Effector CD4-positive, alpha-beta T cell (primary cell): ENCODE data around the gene FBXL13.
"Not testable (repeated sequence)": the region's sequence is repeated elsewhere in the genome, so short reads cannot be mapped to it uniquely, and the experiment has no call there.

Experiments
- DNase-seq: peaks from one replicate; pipeline ENCODE4 v3.0.0-alpha.2; 2020

The FBXL13 gene

DNA sequence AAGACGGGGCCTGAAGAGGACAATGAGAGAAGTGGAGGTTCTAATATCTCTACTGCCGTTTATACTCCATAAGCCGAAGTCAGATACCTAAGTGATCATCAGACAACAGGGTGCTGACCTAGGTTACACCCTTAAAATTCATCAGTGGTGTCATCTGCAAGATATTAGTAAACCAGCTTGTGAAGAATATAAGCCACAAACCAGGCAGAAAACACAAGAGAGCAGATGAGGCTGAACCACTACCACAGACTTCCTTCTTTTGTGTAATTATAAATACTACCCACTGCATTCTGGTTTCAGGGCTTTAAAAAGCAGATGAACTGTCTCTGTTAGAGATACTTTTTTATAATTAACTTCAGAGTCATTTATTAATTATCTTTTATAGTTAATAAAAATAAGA is 230.7 kb downstream of the FBXL13 start:
- DNase-seq = no peak

DNA sequence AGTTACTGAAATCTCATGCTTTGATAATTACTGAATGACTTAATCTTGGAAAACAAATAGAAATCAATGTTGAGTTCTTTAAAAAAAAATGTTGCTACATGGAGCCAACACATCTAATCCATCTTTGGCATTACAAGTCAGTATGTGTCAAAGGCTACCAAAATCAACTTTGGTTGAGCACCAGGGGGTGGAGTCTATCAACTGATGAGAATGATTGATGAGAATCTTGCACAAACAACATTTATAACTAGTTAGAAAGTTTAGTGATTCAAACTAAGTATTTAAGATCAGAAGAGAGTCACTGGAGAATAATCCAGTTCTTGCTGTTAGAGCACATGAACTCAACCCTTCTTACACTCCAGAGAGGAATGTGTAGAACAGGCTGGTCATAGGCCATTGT is 232.3 kb downstream of the FBXL13 start:
- no peak for DNase-seq

DNA sequence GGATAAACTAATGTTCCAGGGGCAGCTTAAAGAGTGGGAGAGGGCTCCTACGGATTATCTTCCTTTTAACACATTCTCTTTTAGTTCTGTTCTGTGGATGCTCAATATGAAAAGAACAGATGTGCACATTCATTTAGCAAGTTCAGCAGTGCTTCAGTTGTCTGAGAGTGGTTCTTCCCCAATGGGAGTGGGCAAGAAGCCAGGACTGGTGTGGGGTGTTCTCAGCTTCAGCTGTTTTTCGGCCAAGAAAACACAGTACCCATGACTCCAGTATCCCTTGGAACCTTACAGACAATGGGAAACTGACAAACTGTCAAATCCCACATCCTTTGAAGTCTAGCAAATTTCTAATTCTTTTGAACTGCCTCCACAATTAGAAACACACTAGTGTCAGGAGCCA is 233.3 kb downstream of the FBXL13 start:
- no peak for DNase-seq

DNA sequence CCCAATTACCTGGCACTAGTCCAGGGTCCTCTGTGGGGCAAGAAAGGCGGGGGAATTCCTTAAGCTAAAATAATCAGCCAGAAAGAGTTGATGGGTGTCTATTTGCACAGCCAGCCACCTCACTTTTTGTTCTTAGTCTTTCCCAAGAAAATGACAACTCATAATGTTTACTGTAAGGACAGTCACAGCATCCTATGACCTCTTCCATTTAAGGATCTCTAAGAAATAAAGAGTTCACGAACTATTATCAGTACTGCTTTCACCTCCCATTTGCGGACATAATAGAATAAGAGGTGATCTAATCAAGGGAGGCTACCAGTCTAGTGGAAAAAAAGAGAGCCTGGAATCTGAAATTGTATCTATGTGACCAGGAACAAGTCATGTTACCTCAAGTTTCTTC is 234.2 kb downstream of the FBXL13 start:
- DNase-seq = no peak

DNA sequence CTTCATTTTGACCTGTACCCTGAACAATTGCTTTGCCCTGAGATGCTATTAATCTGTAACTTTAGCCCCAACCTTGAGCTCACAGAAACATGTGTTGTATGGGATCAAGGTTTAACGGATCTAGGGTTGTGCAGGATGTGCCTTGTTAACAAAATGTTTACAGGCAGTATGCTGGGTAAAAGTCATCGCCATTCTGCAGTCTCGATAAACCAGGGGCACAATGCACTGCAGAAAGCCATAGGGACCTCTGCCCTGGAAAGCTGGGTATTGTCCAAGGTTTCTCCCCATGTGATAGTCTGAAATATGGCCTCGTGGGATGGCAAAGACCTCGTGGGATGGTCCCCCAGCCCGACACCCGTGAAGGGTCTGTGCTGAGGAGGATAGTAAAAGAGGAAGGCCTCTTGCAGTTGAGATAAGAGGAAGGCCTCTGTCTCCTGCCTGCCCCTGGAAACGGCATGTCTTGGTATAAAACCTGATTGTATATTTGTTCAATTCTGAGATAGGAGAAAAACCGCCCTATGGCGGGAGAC is 236.0 kb downstream of the FBXL13 start:
- not testable (repeated sequence) for DNase-seq

DNA sequence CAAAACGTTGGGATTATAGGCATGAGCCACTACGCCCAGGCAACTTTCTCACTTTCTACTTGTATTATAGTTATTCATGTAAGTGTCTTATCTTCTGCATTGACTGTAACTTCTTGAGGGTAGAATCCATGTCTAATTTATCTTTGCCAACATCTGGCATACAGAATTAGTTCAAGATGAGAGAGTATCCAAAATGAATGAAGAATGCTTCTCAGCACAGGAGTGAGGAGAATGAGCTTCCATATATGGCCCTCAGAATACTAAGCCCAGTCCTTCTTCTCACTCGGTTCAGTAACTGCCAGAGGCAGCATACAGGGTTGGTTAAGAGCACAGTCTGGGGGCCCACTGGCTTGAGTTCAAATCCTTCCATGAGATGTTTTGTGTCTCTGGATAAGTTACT is 236.8 kb downstream of the FBXL13 start:
- no peak for DNase-seq

DNA sequence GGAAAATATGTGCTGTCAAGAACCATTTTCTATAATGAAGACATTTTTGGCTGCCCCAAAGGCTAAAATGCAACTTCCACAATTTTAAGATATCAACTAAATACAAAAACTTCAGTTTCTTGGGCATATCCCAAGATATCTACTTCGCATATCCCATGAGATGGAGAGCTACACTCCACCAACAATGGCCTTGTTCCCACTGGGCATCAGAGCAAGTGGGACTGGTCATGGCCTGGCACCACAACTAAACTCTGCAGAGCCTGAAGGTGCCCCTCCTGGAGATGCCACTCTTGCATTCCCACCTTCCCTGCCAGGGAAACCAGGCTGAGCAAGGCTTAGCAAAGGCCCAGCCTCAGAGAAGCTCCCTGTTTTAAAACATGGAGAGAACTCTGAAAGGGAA is 237.6 kb downstream of the FBXL13 start:
- no peak for DNase-seq

- no peak for DNase-seq
Measured at GRCh38 chr7:102836191-102836919, 238.2 kb downstream of the FBXL13 start.

GRCh38 chr7:102834999-102835398 is 239.6 kb downstream of the FBXL13 start:
- no peak for DNase-seq

DNA sequence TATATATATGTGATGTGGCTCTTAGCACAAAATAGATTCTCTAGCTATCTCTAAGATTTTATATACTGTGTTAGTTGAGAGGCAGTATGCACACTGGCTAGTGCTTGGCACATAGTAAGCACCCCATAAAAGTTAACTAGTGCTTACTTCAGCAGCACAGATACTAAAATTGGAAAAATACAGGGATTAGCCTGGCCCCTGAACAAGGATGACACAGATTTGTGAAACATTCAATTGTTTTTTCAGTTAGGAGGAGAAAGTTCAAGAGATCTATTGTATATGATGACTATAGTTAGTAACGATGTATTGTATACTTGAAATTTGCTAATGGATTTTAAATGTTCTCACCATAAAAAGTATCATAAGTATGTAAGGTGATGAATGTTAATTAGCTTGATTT is 240.1 kb downstream of the FBXL13 start:
- DNase-seq = no peak

DNA sequence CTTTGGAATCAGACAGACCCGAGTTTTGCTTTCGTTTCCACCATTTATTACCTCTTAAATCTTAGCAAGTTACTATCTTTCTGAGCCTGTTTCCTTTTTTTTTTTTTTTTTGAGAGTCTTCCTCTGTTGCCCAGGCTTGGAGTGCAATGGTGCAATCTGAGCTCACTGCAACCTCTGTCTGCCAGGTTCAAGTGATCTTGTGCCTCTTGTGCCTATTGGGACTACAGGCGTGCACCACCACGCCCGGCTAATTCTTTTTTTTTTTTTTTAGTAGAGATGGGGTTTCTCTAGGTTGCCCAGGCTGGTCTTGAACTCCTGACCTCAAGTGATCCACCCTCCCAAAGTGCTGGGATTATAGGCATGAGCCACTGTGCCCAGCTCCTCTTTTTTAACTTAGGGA is 241.3 kb downstream of the FBXL13 start:
- DNase-seq = no peak

GRCh38 chr7:102832674-102833073 is 241.9 kb downstream of the FBXL13 start:
- no peak for DNase-seq

- DNase-seq = no peak
Measured at GRCh38 chr7:102830197-102830596, 244.4 kb downstream of the FBXL13 start.

- DNase-seq = no peak
Measured at GRCh38 chr7:102829075-102829474, 245.5 kb downstream of the FBXL13 start.

DNA sequence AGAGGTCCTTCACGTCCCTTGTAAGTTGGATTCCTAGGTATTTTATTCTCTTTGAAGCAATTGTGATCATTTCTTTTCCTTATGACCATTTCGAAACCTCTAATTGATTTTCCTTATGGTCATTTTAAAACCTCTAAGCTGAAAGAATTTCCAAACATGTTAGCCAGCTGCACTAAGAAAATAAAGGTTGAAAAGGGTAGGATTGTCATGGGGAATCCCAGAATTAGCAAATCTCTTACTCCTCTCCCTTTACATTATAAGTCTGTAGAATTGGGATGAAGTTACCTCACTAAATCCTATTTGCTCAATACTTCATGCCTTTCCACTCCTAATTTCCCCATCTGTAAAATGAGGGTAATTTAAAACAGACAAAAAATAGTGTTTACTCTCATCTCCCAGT is 246.3 kb downstream of the FBXL13 start:
- DNase-seq = no peak

DNA sequence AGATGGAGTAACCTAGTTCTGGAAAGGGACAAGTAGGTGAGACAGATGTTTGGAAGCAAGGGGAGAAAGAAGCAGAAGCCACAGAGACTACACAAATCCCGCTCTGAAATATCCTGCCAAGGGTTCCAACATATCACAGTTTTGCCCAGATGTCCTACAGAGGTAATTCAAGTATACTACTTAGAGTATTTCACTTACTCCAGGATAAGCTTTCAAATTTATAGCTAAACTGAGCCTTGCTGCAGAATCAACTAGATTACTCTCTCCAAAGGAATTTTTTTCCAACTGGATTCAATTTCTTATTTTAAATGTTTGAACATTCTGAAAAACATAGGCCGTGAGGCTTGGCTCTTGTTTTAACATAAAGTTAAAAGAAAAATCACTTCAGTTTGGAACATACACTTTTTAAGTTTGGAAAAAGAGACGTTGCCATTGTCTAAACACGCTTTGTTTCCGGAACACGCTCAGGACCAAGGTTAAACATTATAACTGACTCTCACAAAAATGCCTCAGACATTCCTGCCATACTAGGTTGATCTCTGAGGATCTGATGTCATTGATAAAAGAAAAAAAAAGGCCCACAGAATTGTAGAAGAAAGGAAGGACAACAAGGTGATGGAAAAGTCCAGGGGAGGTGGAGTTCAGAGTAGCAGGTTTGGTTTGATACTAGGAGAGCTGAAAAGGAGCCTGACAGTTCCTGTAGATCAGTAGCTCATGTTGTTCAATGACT is 251.0 kb downstream of the FBXL13 start:
- no peak for DNase-seq

- DNase-seq = no peak
Measured at GRCh38 chr7:102821994-102822747, 252.4 kb downstream of the FBXL13 start.

DNA sequence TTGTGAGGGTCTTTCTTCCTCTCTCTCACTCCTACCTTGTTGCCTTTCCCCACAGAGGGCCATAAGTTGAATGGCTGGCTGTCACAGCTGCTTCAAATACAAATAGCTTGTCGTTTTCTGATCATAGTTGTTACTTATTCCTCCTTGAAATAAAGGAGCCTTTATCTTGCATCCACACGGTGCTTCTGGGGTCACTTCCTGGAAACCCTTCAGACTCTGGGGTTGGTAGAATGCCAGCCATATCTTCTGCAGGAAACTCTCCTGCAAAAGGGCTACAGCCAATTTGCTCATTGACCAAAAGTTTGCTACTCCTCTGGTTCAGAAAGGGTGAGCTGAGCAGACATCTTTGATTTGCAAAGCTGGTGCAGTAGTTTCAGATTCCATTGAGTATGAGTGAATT is 255.4 kb downstream of the FBXL13 start:
- DNase-seq = no peak

- DNase-seq = no peak
Measured at GRCh38 chr7:102817616-102818573, 256.7 kb downstream of the FBXL13 start.

- DNase-seq = no peak
Measured at GRCh38 chr7:102814025-102814471, 260.5 kb downstream of the FBXL13 start.

DNA sequence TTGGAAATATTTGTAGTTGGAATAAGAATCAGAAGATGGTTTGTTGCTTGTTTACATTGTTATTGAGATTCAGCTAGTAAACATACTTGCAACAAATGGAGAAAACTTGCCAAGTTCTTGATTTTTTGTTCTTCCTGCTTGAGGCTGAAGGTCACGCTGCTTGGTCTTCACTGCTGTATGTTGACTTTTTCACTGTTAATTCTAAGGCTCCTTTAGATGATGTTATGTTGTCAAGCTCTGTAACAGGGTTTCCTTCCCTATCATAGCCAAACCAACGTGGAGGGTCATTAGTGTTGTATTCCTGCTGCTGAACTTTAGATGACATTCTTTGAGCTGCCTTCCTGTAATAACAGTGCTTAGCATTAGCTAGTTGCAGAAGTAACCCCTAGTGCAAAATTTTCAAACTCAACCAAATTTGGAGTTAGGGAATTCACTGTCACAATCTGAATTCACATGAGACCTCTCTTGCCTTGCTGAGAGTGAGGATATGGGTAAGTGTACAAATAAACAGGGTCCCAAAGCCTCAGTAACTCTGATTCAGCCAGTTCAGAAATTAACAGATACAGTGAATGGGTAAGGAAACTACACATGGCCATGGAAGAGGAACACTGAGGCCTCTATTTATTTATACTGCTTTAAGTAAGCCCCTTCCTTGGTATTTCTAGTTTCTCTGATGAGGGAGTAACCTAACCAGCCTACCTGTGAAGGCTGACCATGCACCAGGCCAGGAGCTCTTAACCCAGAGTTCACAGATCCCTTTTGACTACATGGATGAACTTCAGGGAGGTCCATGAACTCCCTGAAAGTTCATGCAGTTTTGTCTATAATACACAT is 261.2 kb downstream of the FBXL13 start:
- no peak for DNase-seq
